ENCODE results near the gene CPEB4.

Gene CPEB4

GRCh38 chr5:173984218-173984617 lies 96.1 kb downstream of the CPEB4 start:
- DNase-seq, result no peak

- no peak for DNase-seq
Measured at GRCh38 chr5:173988554-173989431, 100.6 kb downstream of the CPEB4 start, which contains the start of gene C5orf47. TSS of gene C5orf47 (plus strand) at chr5:173989170. CDS start at chr5:173989264, 94 bp downstream.

GRCh38 chr5:173989432-173990082 lies 101.4 kb downstream of the CPEB4 start:
- DNase-seq, result no peak

- DNase-seq, result no peak
Measured at GRCh38 chr5:173997331-173997730, 109.2 kb downstream of the CPEB4 start.

- no peak for DNase-seq
Measured at GRCh38 chr5:173998531-173998930, 110.4 kb downstream of the CPEB4 start.

GRCh38 chr5:174000076-174000475 lies 111.9 kb downstream of the CPEB4 start:
- no peak for DNase-seq

GRCh38 chr5:174003795-174004194 lies 115.6 kb downstream of the CPEB4 start:
- DNase-seq, result no peak

- no peak for DNase-seq
Measured at GRCh38 chr5:174008922-174009321, 120.8 kb downstream of the CPEB4 start.

GRCh38 chr5:174010365-174010764 lies 122.2 kb downstream of the CPEB4 start:
- no peak for DNase-seq

- no peak for DNase-seq
Measured at GRCh38 chr5:174011441-174011840, 123.3 kb downstream of the CPEB4 start.

All from femur (tissue), 1 donor.